Stimulated activated CD8-positive, alpha-beta memory T cell treated with anti-CD3 and anti-CD28 coated beads, Interleukin-4, amount 100 ng/mL, for 24 hours (primary cell): ENCODE measurements around the gene FAM81A.
"Not testable (repeated sequence)": the region's sequence is repeated elsewhere in the genome, so short reads cannot be mapped to it uniquely, and the experiment has no call there.

Source experiments
- DNase-seq: peaks from one replicate; pipeline ENCODE4 v3.0.0-alpha.2; 2020; ENCODE audit warnings: low read depth

FAM81A gene

GRCh38 chr15:59489485-59489884 is 51.5 kb downstream of the FAM81A start:
- DNase-seq = not testable (repeated sequence)

- no peak for DNase-seq
These were observed 53.1 kb downstream of the FAM81A start for GRCh38 chr15:59491062-59491461.

GRCh38 chr15:59492389-59493377 is 54.7 kb downstream of the FAM81A start:
- peak; percentile 17 for DNase-seq

GRCh38 chr15:59501597-59501996 is 63.6 kb downstream of the FAM81A start:
- no peak for DNase-seq

GRCh38 chr15:59515190-59515589 is 77.2 kb downstream of the FAM81A start:
- DNase-seq = no peak

GRCh38 chr15:59516655-59517461 is 78.9 kb downstream of the FAM81A start:
- DNase-seq = no peak

GRCh38 chr15:59519329-59519728 is 81.3 kb downstream of the FAM81A start:
- DNase-seq = no peak

GRCh38 chr15:59521443-59521842 is 83.5 kb downstream of the FAM81A start:
- no peak for DNase-seq

- DNase-seq = peak; percentile 24
These were observed 85.0 kb downstream of the FAM81A start for GRCh38 chr15:59522988-59523461.

- no peak for DNase-seq
These were observed 85.7 kb downstream of the FAM81A start for GRCh38 chr15:59523702-59524101.

- DNase-seq = no peak
These were observed 86.3 kb downstream of the FAM81A start for GRCh38 chr15:59524331-59524731.

GRCh38 chr15:59526466-59526865 is 88.5 kb downstream of the FAM81A start:
- not testable (repeated sequence) for DNase-seq

- no peak for DNase-seq
These were observed 90.4 kb downstream of the FAM81A start for GRCh38 chr15:59528429-59528828.

GRCh38 chr15:59528961-59529402 is 91.0 kb downstream of the FAM81A start:
- DNase-seq = peak; percentile 36

- no peak for DNase-seq
These were observed 93.2 kb downstream of the FAM81A start for GRCh38 chr15:59531066-59531675.

- no peak for DNase-seq
These were observed 94.9 kb downstream of the FAM81A start for GRCh38 chr15:59532770-59533379.

GRCh38 chr15:59536553-59536952 is 98.6 kb downstream of the FAM81A start:
- no peak for DNase-seq

GRCh38 chr15:59537403-59537802 is 99.4 kb downstream of the FAM81A start:
- no peak for DNase-seq

- DNase-seq = no peak
These were observed 100.5 kb downstream of the FAM81A start for GRCh38 chr15:59538494-59538893.

- DNase-seq = no peak
These were observed 101.8 kb downstream of the FAM81A start for GRCh38 chr15:59539799-59540198.

- no peak for DNase-seq
These were observed 102.7 kb downstream of the FAM81A start for GRCh38 chr15:59540654-59541053.

- DNase-seq = no peak
These were observed 103.8 kb downstream of the FAM81A start for GRCh38 chr15:59541750-59542149.
